Adrenal gland (tissue), 12 donors: ENCODE measurements around the gene CEMP1. TPM values are rescaled to one million over a fixed set of nuclear protein-coding genes. Genes with fewer than 3 reads are reported as not detected.

Experiments used
- DNase-seq, 7 donors: peaks; one replicate each; pipeline ENCODE4 v3.0.0-alpha.2; 2019 to 2020
- H3K27ac ChIP-seq, 5 donors: fragments of 200-600 bp; sonication (generic) in 4 of 5; 1 replicate in 3 of 5; 2 replicates in 2 of 5; pipeline versions ENCODE4 v1.5.1 to v1.8.0; 2016 to 2020; ENCODE audit warnings: mild to moderate bottlenecking in 1 of 5
- H3K27me3 ChIP-seq: fragments of 200-600 bp; 2 replicates; pipeline ENCODE4 v1.8.0; 2021
- H3K36me3 ChIP-seq, 2 donors: fragments of 200-600 bp; replicated peaks in 1 of 2; 1 replicate in 1 of 2; 2 replicates in 1 of 2; pipeline versions ENCODE4 v1.5.1 to v1.8.0; 2018 to 2022
- H3K4me1 ChIP-seq, 2 donors: fragments of 200-600 bp; replicated peaks in 1 of 2; 1 replicate in 1 of 2; 2 replicates in 1 of 2; pipeline versions ENCODE4 v1.5.1 to v1.8.0; 2018 to 2021
- H3K4me3 ChIP-seq, 4 donors: fragments of 200-600 bp; sonication (generic) in 3 of 4; one replicate each; pipeline ENCODE4 v1.5.1; 2016 to 2018
- H3K9me3 ChIP-seq, 3 donors: fragments of 200-600 bp; sonication (generic) in 1 of 3; replicated peaks in 1 of 3; 1 replicate in 2 of 3; 2 replicates in 1 of 3; pipeline versions ENCODE4 v1.5.1 to v1.8.0; 2016 to 2021
- POLR2A ChIP-seq, 2 donors: fragments of 450-650 bp; IDR thresholded peaks; one replicate each; pipeline ENCODE4 v1.6.1; 2017; ENCODE audit warnings: antibody characterized with exemption in 2 of 2, mild to moderate bottlenecking in 2 of 2, moderate library complexity in 1 of 2
- WGBS, 4 donors: extraction: QIAGEN DNeasy Blood & Tissue Kit in 2 of 4; methylation state at CpG; one replicate each; pipeline versions ENCODE4 v1.1.5 to v1.1.7; 2013 to 2017; 5-methylcytosine and 5-hydroxymethylcytosine counted together
- intact Hi-C, 2 donors: fragments of 100-400 bp; cut with DNase I; formaldehyde crosslinking; loops; one replicate each; pipeline versions ENCODE4 v1.14.1 to v1.15.0; 2022 to 2023
- polyA plus RNA-seq, 3 donors: library from polyadenylated mRNA; stranded (reverse); fragments of 200-250 nt in 2 of 3; fragments of 350-450 nt in 1 of 3; fragmentation: Illumina TruSeq in 1 of 3; extraction: RNeasy Lipid Tissue Mini Kit (QIAGEN cat#74804) in 1 of 3; gene quantifications; one replicate each; pipeline ENCODE4 v1.2.3, GENCODE V29; 2013 to 2014
- total RNA-seq, 9 donors: library from RNA; depleted of rRNA in 4 of 9; stranded (reverse); fragments of >200 nt in 4 of 9; fragments of 120-200 nt in 1 of 9; fragmentation: NEBNext Ultra II Directional in 1 of 9; extraction: Animal tissue kit (Norgen Biotek cat#: 25700) in 1 of 9; gene quantifications; one replicate each; pipeline versions ENCODE4 v1.1.0 to v1.2.4, GENCODE V29; 2013 to 2023
- TF ChIP-seq, protein P1 (sequence below), 6 experiments: fragments of 450-650 bp in 4 of 6; fragments of 200-600 bp in 2 of 6; sonication (generic) in 1 of 6; IDR thresholded peaks; 1 replicate in 5 of 6; 2 replicates in 1 of 6; pipeline versions ENCODE4 v1.5.1 to v1.8.0; 2016 to 2021; ENCODE audit warnings: antibody characterized with exemption in 6 of 6, mild to moderate bottlenecking in 2 of 6, moderate library complexity in 1 of 6
- donor health status: healthy with polysubstance abuse.
- donor health status: Bipolar disorder and iron deficiency.
- donor health status: DM: yes; HTN: yes; CAD: no.
- donor health status: DM: no; HTN: no; CAD: no.
- donor health status: DM: no; HTN: no; CAD: no.
- donor health status: DM: yes; HTN: yes; CAD: no.

Gene CEMP1
- total and polyA plus RNA-seq, 12 donors = 0.11 to 1.4 (median 1.3) TPM; not detected in 9

- Histone ChIP-seq H3K36me3 (no peaks in the 10 kb centered on the region), H3K4me3 (peak within 1 kb of the TSS; percentile 86 to 97 (median 92)), H3K4me1 (peaks cover 37 to 54% of the 10 kb centered on the region in 2 donors), H3K27ac (peak within 1 kb of the TSS; percentile 87 to 100 (median 99)), H3K9me3 (no peaks in the 10 kb centered on the region), H3K27me3 (no peaks in the 10 kb centered on the region)
- intact Hi-C loops = no loop called here
- 1 to 5% (median 2%) methylated on average over 11 to 122 of the region's 122 CpGs for WGBS, 4 donors
- TF ChIP-seq, protein P1, sequence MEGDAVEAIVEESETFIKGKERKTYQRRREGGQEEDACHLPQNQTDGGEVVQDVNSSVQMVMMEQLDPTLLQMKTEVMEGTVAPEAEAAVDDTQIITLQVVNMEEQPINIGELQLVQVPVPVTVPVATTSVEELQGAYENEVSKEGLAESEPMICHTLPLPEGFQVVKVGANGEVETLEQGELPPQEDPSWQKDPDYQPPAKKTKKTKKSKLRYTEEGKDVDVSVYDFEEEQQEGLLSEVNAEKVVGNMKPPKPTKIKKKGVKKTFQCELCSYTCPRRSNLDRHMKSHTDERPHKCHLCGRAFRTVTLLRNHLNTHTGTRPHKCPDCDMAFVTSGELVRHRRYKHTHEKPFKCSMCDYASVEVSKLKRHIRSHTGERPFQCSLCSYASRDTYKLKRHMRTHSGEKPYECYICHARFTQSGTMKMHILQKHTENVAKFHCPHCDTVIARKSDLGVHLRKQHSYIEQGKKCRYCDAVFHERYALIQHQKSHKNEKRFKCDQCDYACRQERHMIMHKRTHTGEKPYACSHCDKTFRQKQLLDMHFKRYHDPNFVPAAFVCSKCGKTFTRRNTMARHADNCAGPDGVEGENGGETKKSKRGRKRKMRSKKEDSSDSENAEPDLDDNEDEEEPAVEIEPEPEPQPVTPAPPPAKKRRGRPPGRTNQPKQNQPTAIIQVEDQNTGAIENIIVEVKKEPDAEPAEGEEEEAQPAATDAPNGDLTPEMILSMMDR (IDR thresholded peaks at IDR 0.05) = peak in 1 of 6 experiments; percentile 11
- TF ChIP-seq POLR2A (IDR thresholded peaks at IDR 0.05) = peak; percentile 87 to 91
- DNase-seq = peak; percentile 93 to 97 (median 94)
Observed at GRCh38 chr16:2513405-2514332, 17.5 kb downstream of the CEMP1 start, which contains the start of gene ATP6V0C. Gene ATP6V0C, plus strand, starts transcription at chr16:2513952. Its CDS starts 152 bp downstream, at chr16:2514104.

DNA sequence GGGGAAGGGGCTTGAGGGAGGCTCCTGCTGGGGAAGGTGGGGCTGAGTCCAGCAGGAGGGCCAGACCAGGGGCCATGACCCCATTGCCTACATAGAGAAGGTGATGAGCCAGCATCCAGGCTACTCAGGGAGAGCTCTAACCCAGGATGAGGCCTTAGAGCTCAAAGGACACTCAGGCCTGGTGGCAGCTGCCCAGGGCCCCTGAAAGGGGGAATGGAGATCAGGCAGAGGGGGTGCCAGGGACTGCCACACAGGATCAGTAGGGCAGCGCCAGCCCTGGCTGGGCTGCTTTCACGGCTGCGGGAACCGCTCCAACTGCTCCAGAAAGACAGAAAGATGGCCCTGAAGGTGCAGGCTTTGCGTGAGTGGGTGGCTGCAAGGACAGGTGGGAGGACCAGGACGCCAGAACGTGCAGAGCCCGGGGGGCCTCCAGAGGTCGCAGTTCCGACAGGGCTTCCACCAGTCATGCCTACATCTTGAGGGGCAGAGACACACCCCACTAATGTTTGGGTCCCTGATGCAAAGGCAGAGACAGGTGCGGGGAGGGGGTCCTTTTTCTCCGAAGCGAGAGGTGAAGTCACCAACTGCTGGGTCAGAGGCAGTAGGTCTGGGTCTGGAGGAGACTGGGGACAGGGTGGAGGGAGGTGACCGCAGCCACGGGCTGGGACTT lies 18.3 kb downstream of the CEMP1 start:
- WGBS, 4 donors = 21 to 34% (median 24%) methylated on average over 7 to 15 of the region's 15 CpGs
- peak overlapping the region; percentile 9 to 100 (median 99) for H3K27ac ChIP-seq
- no peaks in the 10 kb centered on the region for H3K36me3 ChIP-seq
- intact Hi-C loops = no loop called here
- DNase-seq = peak in 4 of 7 donors; percentile 53 to 75 (median 58)
- no peaks in the 10 kb centered on the region for H3K9me3 ChIP-seq
- no peaks in the 10 kb centered on the region for H3K27me3 ChIP-seq
- peak overlapping the region in 2 of 4 donors; percentile 88 to 97 for H3K4me3 ChIP-seq
- peaks cover 29 to 46% of the 10 kb centered on the region in 2 donors for H3K4me1 ChIP-seq
- no peak for TF ChIP-seq POLR2A (IDR thresholded peaks at IDR 0.05)
- TF ChIP-seq, protein P1 (IDR thresholded peaks at IDR 0.05) = peak in 1 of 6 experiments; percentile 4

DNA sequence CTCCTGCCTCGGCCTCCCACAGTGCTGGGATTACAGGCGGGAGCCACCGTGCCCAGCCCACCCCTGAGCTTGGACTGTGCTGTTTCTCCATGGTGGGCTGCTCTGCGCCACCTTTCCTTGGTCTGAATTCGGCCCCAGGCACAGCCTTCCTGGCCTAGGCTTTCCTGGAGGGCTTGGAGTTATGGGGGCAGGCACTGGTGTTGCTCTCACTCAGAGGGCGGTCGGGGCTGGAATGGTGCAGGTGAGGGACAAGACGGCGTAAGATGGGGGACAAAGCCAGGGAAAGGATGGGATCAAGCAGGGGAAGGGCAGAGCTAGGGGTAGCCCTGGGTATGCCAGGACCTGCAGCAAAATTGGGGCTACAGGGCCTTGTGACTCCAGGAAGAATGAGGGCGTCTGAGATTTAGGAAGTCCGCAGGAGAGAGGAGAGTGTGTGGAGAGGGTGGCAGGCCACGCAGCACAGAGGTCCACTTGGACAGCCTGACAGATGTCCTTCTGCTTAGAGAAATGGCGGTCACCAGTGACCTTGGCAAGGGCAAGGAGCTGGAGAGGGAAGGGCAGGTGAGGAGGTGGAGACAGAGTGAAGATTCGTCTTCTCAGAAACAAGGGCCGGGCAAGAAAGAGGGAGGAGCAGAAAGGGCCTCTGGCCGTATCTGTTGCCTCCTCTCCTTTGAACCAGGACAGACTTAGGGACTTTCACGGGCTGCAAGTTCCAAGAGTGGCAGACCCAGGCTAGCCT lies 19.0 kb downstream of the CEMP1 start:
- Histone ChIP-seq H3K27me3 (no peaks in the 10 kb centered on the region), H3K36me3 (no peaks in the 10 kb centered on the region), H3K4me1 (peaks cover 23 to 41% of the 10 kb centered on the region in 2 donors), H3K4me3 (no peak overlapping the region), H3K9me3 (no peaks in the 10 kb centered on the region), H3K27ac (peak overlapping the region in 2 of 5 donors; percentile 99 to 100)
- peak in 1 of 7 donors; percentile 22 for DNase-seq
- TF ChIP-seq POLR2A (IDR thresholded peaks at IDR 0.05) = no peak
- TF ChIP-seq, protein P1 (IDR thresholded peaks at IDR 0.05) = no peak
- 82 to 90% (median 86%) methylated on average over 13 to 17 of the region's 17 CpGs for WGBS, 4 donors
- intact Hi-C loops = no loop called here
